DOHH2 (cell line): Measurements from ENCODE around the gene SLC3A2.

Source experiments
- CTCF ChIP-seq: fragments of 200-600 bp; sonication (generic); IDR thresholded peaks from one replicate; pipeline ENCODE4 v1.5.1; 2014; ENCODE audit warnings: antibody characterized with exemption, mild to moderate bottlenecking, low read depth, low read length; ENCODE audit not compliant: poor library complexity, severe bottlenecking
- EZH2phosphoT487 ChIP-seq: fragments of 200-600 bp; sonication (generic); IDR thresholded peaks from 2 replicates; pipeline ENCODE4 v1.6.1; 2017; ENCODE audit warnings: borderline replicate concordance, mild to moderate bottlenecking, antibody characterized with exemption, low read length, moderate library complexity, mixed read lengths

- TF ChIP-seq CTCF (no peak), EZH2phosphoT487 (no peak)
Observed at GRCh38 chr11:62919476-62919875, 38.8 kb downstream of the SLC3A2 start.
